MM.1S (cell line): ENCODE data around the gene ANO2.

Source experiments
- DNase-seq: peaks from one replicate; pipeline ENCODE4 v3.0.0-alpha.2; 2015
- H2AFZ ChIP-seq: fragments of 300-600 bp; sonication (generic); 2 replicates; pipeline ENCODE4 v1.6.0; 2016; ENCODE audit warnings: antibody characterized with exemption, low read length
- H3F3A ChIP-seq: fragments of 300-600 bp; sonication (generic); 2 replicates; pipeline ENCODE4 v1.6.1; 2016; ENCODE audit warnings: mild to moderate bottlenecking, antibody characterized with exemption, low read length, moderate library complexity, mixed read lengths; ENCODE audit not compliant: insufficient read depth
- H3K27ac ChIP-seq: fragments of 300-600 bp; sonication (generic); 2 replicates; pipeline ENCODE4 v1.5.1; 2016; ENCODE audit warnings: mild to moderate bottlenecking, low read length
- H3K27me3 ChIP-seq: fragments of 300-600 bp; sonication (generic); replicated peaks from 2 replicates; pipeline ENCODE4 v1.6.0; 2016; ENCODE audit warnings: low read length; ENCODE audit not compliant: insufficient read depth
- H3K36me3 ChIP-seq: fragments of 300-600 bp; sonication (generic); replicated peaks from 2 replicates; pipeline ENCODE4 v1.6.1; 2016; ENCODE audit warnings: mild to moderate bottlenecking, low read length, mixed read lengths; ENCODE audit not compliant: insufficient read depth
- H3K4me1 ChIP-seq: fragments of 300-600 bp; sonication (generic); 2 replicates; pipeline ENCODE4 v1.6.1; 2016; ENCODE audit warnings: low read length, mixed read lengths
- H3K4me2 ChIP-seq: fragments of 300-600 bp; sonication (generic); 2 replicates; pipeline ENCODE4 v1.6.0; 2016; ENCODE audit warnings: low read depth, low read length
- H3K4me3 ChIP-seq: fragments of 300-600 bp; sonication (generic); 2 replicates; pipeline ENCODE4 v1.5.1; 2016; ENCODE audit warnings: low read length, mixed read lengths
- H3K79me2 ChIP-seq: fragments of 300-600 bp; sonication (generic); 2 replicates; pipeline ENCODE4 v1.6.1; 2016; ENCODE audit warnings: mixed run types, low read length, mixed read lengths
- H3K9ac ChIP-seq: fragments of 300-600 bp; sonication (generic); 2 replicates; pipeline ENCODE4 v1.6.1; 2016; ENCODE audit warnings: low read length, mixed read lengths
- H3K9me2 ChIP-seq: fragments of 300-600 bp; sonication (generic); replicated peaks from 2 replicates; pipeline ENCODE4 v1.6.1; 2016; ENCODE audit warnings: mild to moderate bottlenecking, low read length, mixed read lengths; ENCODE audit not compliant: insufficient read depth
- H3K9me3 ChIP-seq: fragments of 300-600 bp; sonication (generic); replicated peaks from 2 replicates; pipeline ENCODE4 v1.6.1; 2016; ENCODE audit warnings: mild to moderate bottlenecking, low read length, mixed read lengths; ENCODE audit not compliant: insufficient read depth
- H4K20me1 ChIP-seq: fragments of 300-600 bp; sonication (generic); 2 replicates; pipeline ENCODE4 v1.6.1; 2016; ENCODE audit warnings: mild to moderate bottlenecking, low read length, moderate library complexity, mixed read lengths; ENCODE audit not compliant: insufficient read depth
- CTCF ChIP-seq: fragments of 300-600 bp; sonication (generic); IDR thresholded peaks from 2 replicates; pipeline ENCODE4 v1.5.1; 2016; ENCODE audit warnings: antibody characterized with exemption, low read length, mixed read lengths
- EZH2 ChIP-seq: fragments of 300-600 bp; sonication (generic); optimal IDR thresholded peaks from 2 replicates; pipeline ENCODE3; 2017; ENCODE audit warnings: low read depth, mild to moderate bottlenecking, antibody characterized with exemption, low read length, mixed read lengths
- EZH2phosphoT487 ChIP-seq: fragments of 300-600 bp; sonication (generic); IDR thresholded peaks from 2 replicates; pipeline ENCODE4 v1.6.1; 2018; ENCODE audit warnings: antibody characterized with exemption, low read length

The ANO2 gene

GRCh38 chr12:5871741-5872140 is 73.3 kb downstream of the ANO2 start:
- TF ChIP-seq EZH2phosphoT487 (no peak), EZH2 (no peak), CTCF (no peak)
- Histone ChIP-seq H2AFZ (no peak overlapping the region), H3K4me3 (no peak overlapping the region), H3F3A (no peaks in the 10 kb centered on the region), H3K4me2 (no peak overlapping the region), H3K79me2 (no peaks in the 10 kb centered on the region), H3K9ac (no peak overlapping the region), H3K4me1 (no peaks in the 10 kb centered on the region), H3K36me3 (no peaks in the 10 kb centered on the region), H3K9me2 (no peaks in the 10 kb centered on the region), H3K27me3 (no peaks in the 10 kb centered on the region), H4K20me1 (no peaks in the 10 kb centered on the region), H3K9me3 (no peaks in the 10 kb centered on the region), H3K27ac (no peak overlapping the region)
- no peak for DNase-seq

- H3K4me1 ChIP-seq, result no peaks in the 10 kb centered on the region
- no peaks in the 10 kb centered on the region for H3F3A ChIP-seq
- H3K4me3 ChIP-seq, result no peak overlapping the region
- H4K20me1 ChIP-seq, result no peaks in the 10 kb centered on the region
- no peaks in the 10 kb centered on the region for H3K9me3 ChIP-seq
- no peak overlapping the region for H2AFZ ChIP-seq
- no peaks in the 10 kb centered on the region for H3K27me3 ChIP-seq
- H3K4me2 ChIP-seq, result no peak overlapping the region
- H3K9me2 ChIP-seq, result no peaks in the 10 kb centered on the region
- TF ChIP-seq CTCF, result no peak
- TF ChIP-seq EZH2phosphoT487, result no peak
- no peak for TF ChIP-seq EZH2
- H3K36me3 ChIP-seq, result no peaks in the 10 kb centered on the region
- no peak for DNase-seq
- no peak overlapping the region for H3K27ac ChIP-seq
- no peaks in the 10 kb centered on the region for H3K79me2 ChIP-seq
- no peak overlapping the region for H3K9ac ChIP-seq
Observed at GRCh38 chr12:5870183-5870582, 74.9 kb downstream of the ANO2 start.

GRCh38 chr12:5868625-5869295 is 76.3 kb downstream of the ANO2 start:
- Histone ChIP-seq H3K36me3 (no peaks in the 10 kb centered on the region), H4K20me1 (no peaks in the 10 kb centered on the region), H3K27ac (no peak overlapping the region), H3K9me3 (no peaks in the 10 kb centered on the region), H3K27me3 (no peaks in the 10 kb centered on the region), H3F3A (no peaks in the 10 kb centered on the region), H3K4me2 (no peak overlapping the region), H2AFZ (no peak overlapping the region), H3K4me3 (no peak overlapping the region), H3K9ac (no peak overlapping the region), H3K4me1 (no peaks in the 10 kb centered on the region), H3K9me2 (no peaks in the 10 kb centered on the region), H3K79me2 (no peaks in the 10 kb centered on the region)
- TF ChIP-seq EZH2phosphoT487 (no peak), CTCF (no peak), EZH2 (no peak)
- no peak for DNase-seq
